T-helper 1 cell treated with Interleukin-12 subunit alpha and Interleukin-12 subunit beta and Interleukin-4 antibody, amounts not matched to agents 30 ng/mL and 1 ng/mL, for 36 hours (primary cell): ENCODE measurements around the gene PLPP7. TPM values are rescaled to one million over a fixed set of nuclear protein-coding genes. Genes with fewer than 3 reads are reported as not detected.

Experiments
- intact Hi-C: fragments of 100-400 bp; cut with micrococcal nuclease; formaldehyde crosslinking; loops from one replicate; pipeline ENCODE4 v1.15.1; 2024
- total RNA-seq: library from RNA; stranded (reverse); gene quantifications from 2 replicates; pipeline ENCODE4 v1.2.3, GENCODE V29; 2022

The PLPP7 gene
- total RNA-seq, 1 donor from 2014 or later: not detected

GRCh38 chr9:131266266-131267229, 23.0 kb upstream of the PLPP7 start:
- intact Hi-C loops: no loop called here

- intact Hi-C loops: loop anchor here (1.0 to 10.0 kb wide), 8 partner anchors 8 to 1084 kb away; partner anchors contain the start of genes NTNG2 and SETX
Measured at GRCh38 chr9:131270171-131271015, 19.1 kb upstream of the PLPP7 start.

DNA sequence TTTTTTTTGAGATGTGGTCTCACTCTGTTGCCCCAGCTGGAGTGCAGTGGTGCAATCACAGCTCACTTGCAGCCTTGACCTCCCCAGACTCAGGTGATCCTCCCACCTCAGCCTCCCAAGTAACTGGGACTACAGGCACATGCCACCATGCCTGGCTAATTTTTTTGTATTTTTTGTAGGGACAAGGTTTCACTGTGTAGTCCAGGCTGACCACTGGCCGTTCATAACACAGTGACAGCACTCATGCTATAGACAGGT, 18.6 kb upstream of the PLPP7 start:
- intact Hi-C loops: loop anchor here (2.0 to 10.0 kb wide), 5 partner anchors 126 to 1084 kb away; partner anchors contain the start of genes NTNG2 and SETX

- intact Hi-C loops: loop anchor here (2.0 to 10.0 kb wide), 5 partner anchors 126 to 1083 kb away; partner anchors contain the start of genes NTNG2 and SETX
Measured at GRCh38 chr9:131271506-131271931, 18.0 kb upstream of the PLPP7 start.

DNA sequence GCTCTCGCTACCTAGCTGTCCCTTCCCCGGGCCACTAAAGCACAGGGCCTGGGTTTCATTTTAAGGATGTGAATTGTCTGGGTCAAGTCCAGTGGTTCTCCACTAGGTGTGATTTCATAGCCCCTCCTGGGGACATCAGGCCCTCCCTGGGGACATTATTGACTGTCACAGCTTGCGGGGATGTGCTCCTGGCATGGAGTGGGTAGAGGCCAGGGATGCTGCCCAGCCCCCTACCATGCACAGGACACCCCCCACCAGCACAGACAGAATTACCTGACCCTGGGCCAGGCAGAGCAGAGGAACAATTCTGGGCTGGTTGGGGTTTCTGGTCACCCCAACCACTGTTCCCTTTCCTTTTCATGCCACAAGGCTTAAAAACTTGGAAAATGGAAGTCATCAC, 17.3 kb upstream of the PLPP7 start:
- intact Hi-C loops: loop anchor here (5.0 to 10.0 kb wide), 4 partner anchors 125 to 973 kb away; partner anchors contain the start of gene NTNG2

- intact Hi-C loops: loop anchor here (1.0 to 10.0 kb wide), 5 partner anchors 21 to 972 kb away; partner anchors contain the start of gene NTNG2
Measured at GRCh38 chr9:131273146-131273855, 16.2 kb upstream of the PLPP7 start.

DNA sequence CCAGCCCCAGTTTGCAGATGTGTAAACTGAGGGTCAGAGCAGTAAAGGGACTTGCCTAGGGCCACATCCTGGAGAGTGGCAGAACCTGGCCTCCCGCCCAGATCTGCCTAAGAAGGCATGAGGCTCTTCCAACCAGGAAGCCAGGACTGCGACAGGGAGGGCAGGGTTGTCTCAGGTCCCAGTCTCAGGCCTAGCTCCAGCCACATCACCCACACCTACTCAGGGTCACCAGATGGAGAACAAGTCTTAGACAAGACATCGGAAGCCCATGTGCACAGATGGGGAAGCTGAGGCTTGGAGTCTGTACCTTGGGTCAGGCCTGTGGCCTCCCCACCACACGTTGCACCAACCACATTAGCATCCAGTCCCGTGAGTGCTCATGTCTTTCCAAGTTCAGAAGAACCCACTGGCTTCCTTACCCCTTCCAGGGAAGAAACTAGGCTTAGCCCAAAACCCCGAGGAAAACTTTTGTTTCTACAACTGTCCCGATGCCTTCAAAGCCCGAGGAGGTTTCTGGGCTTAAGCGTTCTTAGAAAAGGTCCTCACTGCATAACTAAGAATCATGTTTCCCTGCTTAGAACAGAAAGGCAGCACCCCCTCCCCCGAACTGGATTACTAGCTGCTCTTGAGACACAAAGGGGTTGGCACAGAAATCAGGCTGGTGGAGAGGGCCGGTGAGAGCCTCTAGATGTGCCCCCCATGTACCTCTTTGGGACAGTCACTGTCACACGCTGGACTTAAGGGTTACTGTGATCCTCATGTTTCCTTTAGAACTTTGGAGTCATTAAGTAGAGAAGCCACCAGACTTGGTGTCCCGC, 15.5 kb upstream of the PLPP7 start:
- intact Hi-C loops: loop anchor here (1.0 to 10.0 kb wide), 6 partner anchors 18 to 971 kb away; partner anchors contain the start of gene NTNG2

DNA sequence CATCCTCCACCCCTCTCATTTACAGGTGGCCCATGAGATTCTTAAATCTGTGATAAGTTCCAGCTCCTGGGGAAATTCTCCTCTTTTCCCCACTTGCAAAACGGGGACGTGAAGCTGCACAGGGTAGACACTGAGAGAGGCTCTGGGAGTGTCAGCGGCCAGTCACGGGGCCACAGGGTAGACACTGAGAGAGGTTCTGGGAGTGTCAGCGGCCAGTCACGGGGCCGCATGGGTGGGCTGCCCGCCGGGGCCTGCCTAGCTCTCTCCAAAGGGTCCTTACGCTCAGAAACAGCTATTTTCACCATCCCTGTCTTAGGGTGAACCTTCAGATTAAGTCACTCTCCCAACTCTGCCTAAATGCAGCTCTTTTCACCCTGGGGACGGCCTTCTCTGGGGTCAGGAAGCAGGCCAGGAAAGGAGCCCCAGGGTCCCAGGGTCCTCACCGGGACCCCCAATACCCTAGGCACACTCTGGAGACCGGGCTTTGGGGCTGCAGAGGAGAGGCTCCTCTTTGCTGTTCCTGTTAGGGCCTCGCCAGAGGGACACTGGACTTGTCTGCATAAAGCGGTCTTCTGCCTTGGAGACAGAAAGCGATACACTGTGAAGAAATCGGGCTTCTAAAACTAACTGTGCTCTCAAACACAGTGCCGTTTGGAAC, 14.7 kb upstream of the PLPP7 start:
- intact Hi-C loops: loop anchor here (1.0 to 10.0 kb wide), 7 partner anchors 19 to 970 kb away; partner anchors contain the start of genes NTNG2 and POMT1

- intact Hi-C loops: loop anchor here (5.0 to 10.0 kb wide), 4 partner anchors 227 to 969 kb away; partner anchors contain the start of genes NTNG2 and POMT1
Measured at GRCh38 chr9:131275332-131276093, 14.0 kb upstream of the PLPP7 start.

DNA sequence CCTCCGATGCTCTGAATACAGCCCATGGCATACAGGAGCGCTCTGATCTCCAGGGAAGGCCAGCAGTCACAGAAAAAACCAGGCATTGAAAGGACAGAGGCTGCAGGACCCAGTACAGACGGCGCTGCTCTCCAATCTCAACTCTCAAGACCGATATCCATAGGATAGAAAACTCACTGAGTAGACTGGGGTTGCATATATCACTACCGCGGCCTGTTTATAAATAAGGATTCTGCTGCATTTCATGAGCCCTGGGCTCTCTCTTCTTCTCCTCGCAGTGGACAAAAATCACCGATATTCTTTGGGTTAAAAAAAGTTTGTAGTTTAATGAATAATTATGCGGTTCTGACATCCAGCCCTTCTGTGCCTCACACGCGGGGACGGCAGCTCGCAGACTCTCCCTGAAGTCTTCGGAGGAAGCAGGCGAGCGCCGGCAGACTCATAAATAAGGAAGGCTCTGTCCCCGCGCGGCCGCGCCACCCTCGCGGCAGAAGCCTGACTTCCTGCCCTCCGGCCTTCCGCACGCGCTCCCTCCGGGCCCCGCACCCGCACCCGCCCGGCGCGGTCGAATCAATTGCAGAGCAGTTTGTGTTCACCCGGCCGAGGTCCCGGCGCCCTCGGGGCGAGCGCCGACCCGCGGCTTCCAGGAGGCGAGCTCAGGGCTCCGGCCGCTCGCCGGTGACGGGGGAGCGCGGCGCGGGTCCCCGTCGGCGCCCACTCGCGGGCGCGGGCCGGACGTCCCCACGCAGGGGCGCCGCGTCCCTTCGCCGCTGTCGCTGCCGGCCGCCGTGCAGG, 13.2 kb upstream of the PLPP7 start, which contains the start of gene FAM78A:
FAM78A (minus strand) TSS at position 417 of the 795 bp plus-strand sequence; CDS start at position 86, 331 bp downstream.
- intact Hi-C loops: loop anchor here (5.0 to 10.0 kb wide), 4 partner anchors 226 to 969 kb away; partner anchors contain the start of genes NTNG2 and POMT1

DNA sequence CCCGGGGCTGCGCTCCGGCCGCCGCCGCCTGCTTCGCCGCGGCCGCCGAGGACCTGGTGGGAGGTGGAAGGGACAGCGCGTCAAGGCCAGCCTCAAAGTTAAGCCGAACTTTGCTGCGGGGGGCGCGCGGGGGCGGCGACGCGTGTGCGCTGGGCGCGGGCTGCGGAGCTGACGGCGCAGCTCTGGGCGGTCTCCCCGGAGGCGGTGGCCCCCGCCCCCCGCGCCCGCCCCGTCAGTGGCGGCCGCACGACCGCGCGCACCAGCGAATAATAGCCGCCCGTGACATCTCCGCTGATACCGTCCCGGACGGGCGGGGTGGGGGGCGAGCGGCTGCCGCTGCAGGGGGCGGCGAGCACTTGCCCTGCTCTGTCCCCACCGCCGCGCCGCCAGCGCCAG, 12.6 kb upstream of the PLPP7 start:
- intact Hi-C loops: loop anchor here (5.0 to 10.0 kb wide), 4 partner anchors 225 to 968 kb away; partner anchors contain the start of genes NTNG2 and POMT1

GRCh38 chr9:131277287-131277909, 12.1 kb upstream of the PLPP7 start:
- intact Hi-C loops: loop anchor here (5.0 to 10.0 kb wide), 4 partner anchors 225 to 967 kb away; partner anchors contain the start of genes NTNG2 and POMT1

DNA sequence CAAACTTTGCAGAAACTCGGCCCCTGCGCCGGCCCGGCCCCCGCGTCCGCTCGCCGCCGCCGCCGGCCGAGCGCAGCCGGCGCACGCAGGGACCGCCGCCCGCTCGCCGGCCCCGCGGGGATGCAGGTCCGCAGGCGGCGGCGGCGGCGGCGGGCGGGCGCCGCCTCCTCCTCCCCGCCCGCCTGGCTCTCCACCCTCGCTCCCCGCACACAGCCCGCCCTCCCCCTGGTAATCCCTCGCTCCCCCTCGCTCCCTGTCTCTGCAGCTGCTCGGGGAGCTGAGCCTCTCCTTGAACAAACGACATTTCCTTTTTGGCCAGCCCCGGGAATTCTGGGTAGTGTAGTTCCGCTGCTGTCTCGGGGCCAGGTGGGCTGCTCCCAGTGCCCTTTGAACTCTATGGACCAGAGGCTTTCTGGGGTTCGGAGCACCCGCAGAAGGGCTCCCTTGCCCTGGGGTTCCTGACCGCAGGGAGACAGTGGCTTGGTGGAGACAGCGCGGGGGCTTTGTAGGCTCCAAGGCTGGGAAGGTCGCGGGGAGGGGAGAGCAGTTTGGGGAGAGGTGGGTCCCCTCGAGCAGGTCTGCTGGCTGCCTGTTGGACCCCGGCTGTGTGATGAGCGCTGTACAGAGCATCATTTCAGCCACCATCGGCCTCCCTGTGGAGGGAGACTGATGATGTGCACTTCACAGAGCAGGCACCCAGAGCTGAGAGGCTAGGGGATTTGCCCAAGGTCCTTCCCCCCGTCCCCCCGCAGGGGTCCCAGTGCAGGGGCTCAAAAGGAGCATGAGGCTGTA, 11.4 kb upstream of the PLPP7 start:
- intact Hi-C loops: loop anchor here (1.0 to 10.0 kb wide), 11 partner anchors 8 to 967 kb away; partner anchors contain the start of genes NTNG2, NUP214 and POMT1

- intact Hi-C loops: loop anchor here (1.0 to 10.0 kb wide), 11 partner anchors 8 to 966 kb away; partner anchors contain the start of genes NTNG2, NUP214 and POMT1
Measured at GRCh38 chr9:131278702-131279111, 10.8 kb upstream of the PLPP7 start.

GRCh38 chr9:131279196-131279862, 10.2 kb upstream of the PLPP7 start:
- intact Hi-C loops: loop anchor here (5.0 to 10.0 kb wide), 4 partner anchors 223 to 965 kb away; partner anchors contain the start of genes NTNG2 and POMT1
